NCI-H1417 treated with DMSO at 0.1 percent for 48 hours (cell line): ENCODE results near the gene MAPK8.

Source experiments
- DNase-seq: peaks from one replicate; lab custom pipeline; 2025; lab: John Stamatoyannopoulos, UW

Gene MAPK8

DNA sequence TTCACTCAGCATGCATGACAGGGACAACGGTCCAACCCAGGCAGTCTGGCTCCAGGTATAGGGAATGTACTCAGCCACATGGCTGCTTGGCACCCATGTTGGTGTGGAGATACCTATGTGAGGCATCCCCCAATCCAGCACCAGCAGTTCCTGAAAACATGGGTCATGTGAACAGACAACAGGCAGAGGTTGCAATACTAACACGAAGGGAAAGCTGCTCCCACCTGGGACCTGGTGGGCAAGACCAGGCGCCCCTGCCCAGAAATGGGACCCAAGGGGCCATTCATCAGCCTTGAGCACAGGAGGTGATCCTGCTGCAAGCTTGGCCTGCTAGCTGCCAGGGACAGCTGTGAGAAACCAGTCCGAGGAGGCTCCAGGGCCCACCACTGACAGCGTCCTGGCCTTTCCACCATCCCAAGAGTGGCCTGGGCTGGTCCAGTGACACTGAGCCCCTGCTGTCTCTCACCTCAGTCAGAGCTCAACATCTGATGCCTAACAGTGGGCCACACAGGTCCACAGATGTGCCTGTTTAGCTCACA lies 156.1 kb downstream of the MAPK8 start:
- no peak for DNase-seq

DNA sequence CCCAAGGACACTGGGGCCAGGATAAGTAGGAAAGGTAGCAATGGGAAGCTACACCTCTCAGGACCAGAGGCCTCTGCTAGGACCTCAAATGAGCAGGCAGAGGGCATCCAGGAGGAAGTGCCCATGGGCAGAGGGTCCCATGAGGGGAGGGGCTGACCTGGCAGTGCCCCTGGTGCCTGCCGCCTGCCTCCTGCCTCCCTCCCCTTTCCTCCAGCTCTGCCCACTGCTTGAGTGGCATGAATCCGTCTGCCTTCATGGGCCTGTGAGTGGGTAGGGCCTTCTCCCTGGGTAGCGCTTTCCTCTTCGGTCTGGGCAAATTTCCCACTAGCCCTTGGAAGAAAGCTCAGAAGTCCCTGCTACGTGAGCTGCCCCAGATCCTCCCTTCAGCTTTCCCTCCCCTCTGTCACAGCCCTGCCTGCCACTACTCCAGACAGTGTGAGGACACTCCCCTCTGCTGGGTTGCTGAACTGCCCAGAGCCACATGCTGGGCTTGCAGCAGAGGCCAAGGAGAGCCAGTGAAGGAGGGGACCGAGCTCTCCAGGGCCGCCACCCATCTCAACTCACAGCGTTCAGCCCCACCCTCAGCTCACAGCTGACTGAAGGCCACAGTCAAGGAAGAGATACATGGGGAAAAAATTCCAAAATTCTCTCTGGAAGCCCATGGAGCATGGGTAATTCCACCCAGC lies 157.0 kb downstream of the MAPK8 start:
- no peak for DNase-seq

DNA sequence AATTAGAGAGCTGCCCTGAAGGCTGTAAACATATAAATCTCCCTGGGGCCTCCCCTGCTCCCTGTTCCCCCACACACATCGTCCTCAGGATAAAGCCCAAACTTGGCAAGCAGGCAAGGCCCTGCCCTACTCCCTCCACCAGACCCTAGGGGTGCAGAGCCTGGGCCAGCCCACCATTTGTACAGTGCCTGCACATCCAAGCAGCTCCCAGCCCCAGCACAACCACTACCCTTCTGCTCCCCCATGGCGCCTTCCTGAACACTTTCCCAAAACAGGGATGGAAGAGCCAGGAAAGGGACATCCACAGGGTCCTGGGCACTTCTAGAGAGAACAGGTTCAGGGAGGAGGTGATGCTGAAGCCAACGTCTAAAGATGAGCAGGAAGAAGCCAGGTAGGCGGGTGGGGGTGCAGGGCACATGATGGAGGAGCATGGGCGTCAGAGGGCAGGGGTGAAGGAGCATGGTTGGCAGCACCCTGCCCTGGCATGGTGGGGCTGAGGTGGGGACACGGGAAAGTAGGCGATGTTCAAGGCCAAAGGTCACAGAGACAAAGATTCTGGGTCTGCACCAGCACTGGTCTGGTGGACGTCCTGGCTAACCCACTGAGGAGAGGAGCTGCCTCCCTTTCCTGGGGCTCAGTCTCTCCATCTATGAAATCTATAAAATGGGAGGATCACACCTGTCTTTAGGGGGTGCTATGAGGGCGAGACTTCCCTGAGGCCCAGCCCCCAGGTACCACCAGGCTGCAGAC lies 157.8 kb downstream of the MAPK8 start:
- DNase-seq = no peak

DNA sequence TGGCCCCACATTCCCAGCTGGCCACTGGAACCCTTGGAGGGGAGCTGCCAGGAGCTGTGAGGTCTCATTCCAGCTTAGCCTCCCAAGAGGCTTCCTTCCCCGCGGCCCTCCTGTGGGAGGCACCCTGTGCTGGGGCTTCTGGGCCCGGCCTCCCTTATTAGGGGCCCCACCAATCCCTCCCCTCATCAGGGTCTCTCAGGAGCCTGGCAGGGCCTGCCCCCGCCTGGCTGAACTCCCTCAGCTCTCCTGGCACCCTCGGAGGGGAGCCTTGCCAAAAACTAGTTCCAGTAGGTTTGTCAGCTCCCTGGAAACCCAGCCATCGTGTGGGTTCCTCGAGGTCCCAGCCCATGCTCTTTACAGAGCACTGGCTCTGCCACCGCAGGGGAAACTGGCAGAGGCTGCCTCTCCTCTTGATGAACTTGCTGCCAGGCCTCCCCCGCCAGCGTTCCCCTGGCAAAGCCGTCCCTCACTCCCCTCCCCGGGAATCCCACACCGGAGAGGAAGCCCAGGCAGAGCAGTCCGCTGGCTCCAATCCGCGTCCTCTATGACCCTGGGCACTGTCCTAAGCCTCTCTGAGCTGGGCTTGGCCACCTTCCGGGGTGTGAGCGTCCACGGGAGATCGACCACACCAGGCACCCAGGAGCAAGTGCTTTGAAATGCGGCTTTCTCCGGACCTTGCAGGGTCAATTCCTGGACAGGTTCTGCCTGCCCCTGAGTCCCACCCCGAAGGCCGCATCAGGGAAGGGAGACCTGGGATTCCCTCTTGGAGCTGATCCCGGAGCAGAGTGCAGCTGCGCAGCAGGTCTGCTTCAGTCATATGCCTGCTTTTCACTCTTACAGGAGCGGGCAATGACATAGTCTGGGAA lies 158.6 kb downstream of the MAPK8 start:
- no peak for DNase-seq

DNA sequence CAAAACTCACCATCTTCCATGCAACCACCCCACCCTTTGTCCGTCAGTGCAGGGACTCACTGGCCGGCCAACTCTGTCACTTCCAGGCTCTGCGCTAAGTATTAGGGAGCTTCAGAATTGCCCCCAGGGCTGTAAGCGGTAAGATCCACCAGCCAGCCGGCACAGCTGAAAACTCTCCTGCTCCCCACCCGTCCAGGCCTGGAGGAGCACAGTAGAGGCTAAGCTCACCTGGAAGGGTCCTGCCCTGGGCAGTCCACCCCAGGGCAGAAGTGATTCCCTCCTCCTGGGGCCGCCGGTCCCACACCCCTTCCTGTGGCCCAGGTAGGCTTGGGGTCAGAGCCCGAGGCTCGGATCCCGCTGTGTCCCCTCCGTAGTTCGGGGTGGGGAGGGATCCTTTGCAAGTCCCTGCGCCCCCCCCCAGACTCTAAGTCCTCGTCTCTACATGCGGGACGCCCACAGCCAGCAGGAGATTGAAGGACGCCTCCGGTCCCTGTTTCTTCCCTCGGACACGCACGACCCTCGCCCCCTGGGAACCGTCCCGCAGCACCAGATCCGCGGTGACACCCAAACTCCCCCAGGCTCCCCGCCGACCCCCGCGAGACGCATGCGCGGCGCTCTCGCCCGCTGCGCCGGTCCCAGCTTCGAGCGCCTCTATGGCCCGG lies 159.5 kb downstream of the MAPK8 start:
- DNase-seq = no peak

DNA sequence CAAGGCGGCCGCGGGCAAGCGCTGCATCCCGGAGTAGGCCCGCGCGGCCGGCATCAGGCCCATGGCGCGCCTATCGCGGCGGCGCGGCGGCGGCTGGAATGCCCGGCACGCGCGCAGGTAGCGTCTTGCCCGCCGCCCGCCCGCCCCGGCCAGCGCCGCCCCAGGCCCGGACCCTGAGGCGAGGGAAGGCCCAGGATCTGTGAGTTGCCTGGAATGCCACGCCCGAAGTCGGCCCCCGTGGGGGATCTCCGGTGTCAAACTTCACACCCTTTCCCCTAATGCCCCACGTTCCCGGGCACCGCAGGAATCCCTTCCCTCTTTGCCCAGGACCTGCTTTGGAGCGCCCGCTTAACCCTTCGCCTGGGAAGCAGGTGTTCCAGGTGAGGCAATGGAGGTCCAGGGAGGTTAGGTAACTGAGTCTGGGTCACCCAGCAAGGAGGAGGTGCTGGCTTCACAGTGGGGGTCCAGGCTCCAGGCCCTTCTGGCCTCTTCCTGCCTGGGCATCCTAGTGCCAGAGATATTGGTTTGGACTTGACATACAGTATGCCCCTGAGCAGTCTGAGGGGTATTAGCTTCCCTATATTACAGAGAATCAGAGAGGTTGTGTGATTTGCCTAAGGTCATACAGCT lies 160.2 kb downstream of the MAPK8 start:
- no peak for DNase-seq

DNA sequence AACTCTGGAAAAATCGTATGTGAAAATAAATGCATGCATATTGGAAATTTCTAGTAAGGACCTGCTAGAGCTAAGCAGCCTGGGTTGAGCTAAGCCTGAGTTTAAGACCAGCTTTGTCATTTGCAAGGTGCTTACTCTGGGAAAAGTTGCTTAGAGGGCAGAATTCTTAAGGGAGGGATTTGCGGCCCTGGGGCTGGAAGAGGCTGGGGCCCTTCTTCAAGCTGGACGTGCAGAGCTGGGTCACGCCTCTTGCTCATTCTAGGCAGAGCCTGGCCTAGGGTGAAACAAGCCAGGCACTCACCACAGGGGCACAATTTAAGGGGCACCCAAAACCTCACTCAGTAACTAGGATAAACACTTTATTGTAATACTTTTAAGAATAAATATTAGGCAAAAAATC lies 161.2 kb downstream of the MAPK8 start:
- DNase-seq = no peak

DNA sequence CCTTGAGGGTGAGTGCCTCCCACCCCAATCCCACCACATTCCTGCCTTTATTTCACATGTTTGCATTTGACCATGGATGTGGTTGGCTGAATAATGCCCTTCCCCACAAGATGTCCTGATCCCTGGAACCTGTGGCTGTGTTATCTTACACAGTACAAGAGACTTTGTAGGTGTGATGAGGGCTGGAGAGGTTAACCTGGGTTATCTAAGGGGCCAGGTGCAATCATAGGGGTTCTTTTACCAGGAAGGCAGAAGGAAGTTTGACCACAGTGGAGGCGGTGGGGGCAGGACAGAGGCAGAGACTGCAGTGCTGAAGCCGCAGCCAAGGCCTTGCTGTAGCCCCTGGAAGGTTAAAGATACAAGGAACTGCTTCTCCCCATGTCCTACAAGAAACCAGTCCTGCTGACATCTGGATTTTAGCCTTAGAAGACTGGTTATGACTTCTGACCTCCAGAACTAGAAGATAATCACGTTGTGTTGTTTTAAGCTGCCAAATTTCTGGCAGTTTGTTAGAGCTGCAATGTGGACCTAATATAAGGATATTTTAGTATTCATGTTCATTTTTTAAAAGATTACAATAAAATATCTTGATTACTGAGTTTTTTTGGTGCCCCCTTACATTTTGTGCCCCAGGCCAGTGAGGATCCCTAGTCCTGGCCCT lies 161.8 kb downstream of the MAPK8 start:
- no peak for DNase-seq

DNA sequence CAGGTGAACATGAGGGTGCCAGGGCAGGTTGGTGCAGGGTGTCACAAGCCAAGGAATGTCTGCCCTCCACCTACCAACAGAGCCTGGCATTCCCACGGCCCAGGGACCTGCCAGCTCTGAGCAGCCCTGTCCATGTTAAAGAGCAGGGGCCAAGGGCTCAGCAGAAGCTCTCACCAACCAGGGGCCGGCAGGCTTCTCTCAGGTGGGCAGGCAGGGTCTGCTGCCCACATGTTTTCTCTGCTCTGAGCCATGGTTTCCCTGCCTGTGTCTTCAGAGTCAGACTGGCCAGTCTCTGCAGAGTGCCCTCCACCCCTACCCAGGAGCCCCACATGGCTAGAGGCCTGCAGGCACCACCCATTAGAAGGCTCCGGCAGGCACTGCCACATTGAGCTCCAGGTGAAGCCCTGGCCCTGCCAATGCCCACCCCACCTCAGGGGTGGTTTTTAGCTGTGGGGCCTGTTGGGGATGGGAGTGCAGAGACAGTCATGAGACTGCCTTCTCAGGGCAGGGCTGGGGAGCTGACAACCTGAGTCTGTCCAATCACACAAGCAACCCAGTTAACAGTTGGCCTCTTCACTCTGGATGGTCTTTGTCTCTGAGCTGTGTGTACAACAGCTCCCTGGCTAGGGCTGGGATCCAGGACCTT lies 162.5 kb downstream of the MAPK8 start:
- no peak for DNase-seq

DNA sequence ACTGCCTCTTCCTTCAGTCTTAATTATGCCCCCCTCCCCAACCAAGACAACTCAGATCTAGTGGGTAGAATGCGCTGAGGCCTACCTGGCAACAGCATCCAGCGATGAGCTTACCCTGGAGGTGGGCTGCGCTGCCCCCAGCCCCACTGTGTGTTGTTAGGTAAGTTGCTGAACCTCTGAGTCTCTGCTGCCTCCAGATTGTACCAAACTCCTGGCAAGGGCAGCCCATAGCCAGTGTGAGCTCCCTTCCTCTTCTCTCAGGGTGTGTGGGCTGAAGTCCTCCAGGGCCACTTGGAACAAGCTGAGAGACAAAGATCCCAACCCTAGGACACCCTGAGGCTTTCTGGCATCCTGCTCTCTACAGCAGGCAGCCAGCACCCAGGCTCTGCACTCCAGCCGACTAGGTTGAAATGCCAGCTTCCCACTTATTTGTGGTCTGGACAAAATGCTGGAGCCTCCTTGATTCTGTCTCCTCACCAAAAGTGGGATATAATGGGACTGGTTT lies 163.1 kb downstream of the MAPK8 start:
- DNase-seq = no peak

DNA sequence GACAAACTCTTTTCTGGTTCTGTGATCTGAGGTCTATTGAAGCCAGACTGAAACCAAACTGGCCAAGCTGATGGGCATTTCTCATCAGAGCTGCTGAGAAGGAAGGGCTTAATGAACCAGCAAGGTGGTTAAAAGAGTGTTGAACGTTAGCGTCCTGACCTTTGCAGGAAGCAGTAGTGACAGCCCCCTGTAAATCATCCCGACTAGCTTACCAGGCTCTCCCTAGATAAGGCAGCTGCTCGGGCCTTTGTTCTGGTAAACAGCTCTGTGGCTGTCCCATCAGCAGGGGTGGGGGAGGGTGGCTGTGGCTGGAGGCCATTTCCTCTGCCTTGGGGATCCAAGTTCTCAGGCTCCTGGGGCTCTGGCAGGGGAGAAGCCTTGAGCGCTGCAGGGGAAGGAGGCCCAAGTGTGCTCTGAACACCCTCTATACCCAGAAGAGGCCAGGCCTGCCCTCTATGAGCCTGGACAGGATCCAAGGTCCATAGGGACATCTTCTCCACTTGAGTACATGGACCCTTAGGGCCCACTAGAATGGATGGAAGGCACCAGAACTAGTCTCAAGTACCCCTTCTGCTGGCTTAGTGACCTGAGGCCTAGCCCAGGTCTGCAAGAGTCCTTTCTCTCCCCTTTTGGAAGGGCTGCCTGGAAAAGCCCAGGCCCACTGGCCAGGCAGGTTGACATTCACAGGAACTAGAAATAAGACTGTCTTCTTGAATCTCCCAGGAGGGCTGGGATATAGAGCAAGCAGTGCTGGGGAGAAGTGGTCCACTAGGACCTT lies 163.8 kb downstream of the MAPK8 start:
- DNase-seq = no peak

DNA sequence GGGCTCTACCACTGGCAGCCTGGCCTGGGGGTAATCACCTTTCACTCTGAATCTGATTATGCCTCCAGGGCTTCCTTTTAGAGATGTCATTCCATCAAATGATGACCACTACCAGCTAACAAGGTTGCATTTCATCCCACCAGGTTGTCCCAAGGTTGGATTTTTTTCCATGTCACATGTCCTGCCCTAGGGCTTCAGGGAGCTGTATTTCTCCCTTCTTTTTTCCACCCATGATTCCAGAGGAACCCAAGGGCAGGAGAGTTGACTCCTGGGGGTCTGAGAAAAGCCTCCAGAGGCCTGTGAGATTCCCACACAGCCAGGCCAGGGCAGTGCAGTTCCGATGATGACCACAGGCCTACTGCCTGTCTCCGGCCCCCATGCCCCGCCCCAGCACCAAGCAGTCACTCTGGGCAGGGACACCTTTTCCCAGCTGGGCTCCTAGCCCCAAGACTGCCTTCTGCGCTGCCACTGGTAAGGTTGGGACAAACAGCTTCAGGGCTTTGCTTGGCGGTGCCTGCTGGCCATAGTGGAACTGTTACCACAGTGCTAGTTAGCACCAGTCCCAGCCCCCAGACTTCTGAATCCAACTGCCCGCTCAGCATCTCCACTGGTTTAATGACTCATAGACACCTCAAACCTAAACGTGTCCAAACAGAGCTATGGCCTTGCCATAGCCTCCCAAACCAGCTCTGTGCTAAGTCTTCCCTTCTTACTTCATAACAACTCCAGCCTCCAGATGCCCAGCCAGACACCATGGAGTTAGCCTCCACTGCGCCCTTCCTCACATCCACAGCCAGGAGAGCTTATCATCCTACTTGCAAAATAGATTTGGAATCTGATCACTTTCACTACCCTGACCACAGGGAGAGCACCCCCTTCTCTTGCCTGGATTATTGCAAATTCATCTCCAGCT lies 164.7 kb downstream of the MAPK8 start:
- DNase-seq = no peak

DNA sequence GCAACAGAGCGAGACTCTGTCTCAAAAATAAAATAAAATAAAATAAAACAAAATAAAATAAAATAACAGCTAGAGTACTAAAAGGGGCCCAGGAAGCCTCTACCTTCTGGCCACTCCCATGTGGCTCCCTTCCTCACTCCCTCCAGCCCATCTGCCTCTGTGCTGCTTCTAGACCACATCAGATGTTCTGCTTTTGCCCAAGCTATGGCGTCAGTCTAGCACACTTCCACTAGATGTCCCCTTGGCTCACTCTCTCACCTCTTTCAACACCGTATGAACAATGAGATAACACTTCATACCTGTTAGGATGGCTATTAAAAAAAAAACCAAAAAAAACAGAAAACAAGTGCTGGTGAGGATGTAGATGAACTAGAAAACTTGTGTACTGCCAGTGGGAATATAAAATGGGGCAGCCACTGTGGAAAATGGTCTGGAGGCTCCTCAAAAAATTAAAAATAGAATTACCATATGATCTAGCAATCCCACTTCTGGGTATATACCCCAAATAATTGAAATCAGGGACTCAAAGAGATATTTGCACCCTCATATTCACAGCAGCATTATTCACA lies 166.1 kb downstream of the MAPK8 start:
- DNase-seq = no peak

DNA sequence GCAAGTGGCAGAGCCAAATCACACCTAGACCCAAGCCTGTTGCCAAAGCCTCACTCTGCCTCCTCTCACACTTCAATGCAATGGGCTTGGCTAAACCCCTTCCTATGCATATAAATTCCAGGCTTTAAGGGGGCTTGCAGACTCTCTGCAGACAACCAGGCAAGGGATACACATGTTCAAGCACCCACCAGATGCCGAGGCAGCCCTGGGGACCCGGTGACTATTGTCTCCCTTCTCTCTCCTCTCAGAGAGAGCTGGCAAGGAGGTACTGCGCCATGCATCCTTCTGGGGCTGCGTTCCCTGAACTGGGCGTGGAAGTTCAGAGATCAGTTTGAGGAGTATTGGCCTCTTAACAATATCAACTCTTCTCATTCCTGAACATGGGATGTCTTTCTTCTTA lies 167.2 kb downstream of the MAPK8 start:
- DNase-seq = no peak

DNA sequence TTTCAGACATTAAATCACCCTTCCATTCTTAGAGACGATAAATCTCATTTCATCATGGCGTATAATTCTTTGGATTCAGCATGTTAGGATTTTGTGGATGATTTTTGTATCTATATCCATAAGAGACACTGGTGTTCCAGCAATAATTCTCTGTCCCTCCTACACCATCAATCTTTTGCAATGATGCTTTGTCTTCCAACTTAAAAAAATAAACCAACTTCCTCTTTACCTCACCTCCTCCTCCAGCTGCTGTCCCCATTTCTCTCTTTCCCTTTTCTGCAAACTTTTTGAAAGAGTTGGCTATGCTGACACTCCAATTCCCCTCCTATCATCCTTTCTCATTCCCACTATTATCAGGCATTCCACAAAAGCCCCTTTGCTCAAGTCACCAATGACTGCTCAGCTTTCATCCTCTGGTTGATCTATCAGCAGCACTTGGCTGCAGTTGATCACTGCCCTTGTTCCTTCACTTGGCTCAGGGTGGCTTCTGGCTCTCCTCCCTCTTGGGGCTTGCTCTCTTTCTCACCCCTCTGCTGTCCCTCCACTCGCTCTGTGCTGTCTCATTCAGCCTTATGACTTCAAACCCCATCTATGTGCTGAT lies 168.4 kb downstream of the MAPK8 start:
- no peak for DNase-seq

DNA sequence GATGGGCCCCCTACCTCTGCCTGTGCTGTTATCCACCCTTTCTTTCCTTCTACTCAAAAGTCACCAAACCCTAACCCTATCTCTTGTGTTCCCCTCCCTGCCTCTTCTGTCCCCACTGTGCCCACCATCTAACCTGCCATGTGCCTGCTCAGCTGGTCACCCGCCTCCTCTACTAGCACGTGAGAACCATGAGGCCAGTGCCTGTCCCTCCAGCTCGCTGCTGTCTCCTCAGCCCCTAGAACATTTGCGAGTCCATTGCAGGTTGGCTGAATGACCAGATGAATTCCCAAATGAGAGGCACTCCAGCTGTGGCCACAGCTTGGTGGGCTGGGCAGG lies 169.4 kb downstream of the MAPK8 start:
- no peak for DNase-seq

DNA sequence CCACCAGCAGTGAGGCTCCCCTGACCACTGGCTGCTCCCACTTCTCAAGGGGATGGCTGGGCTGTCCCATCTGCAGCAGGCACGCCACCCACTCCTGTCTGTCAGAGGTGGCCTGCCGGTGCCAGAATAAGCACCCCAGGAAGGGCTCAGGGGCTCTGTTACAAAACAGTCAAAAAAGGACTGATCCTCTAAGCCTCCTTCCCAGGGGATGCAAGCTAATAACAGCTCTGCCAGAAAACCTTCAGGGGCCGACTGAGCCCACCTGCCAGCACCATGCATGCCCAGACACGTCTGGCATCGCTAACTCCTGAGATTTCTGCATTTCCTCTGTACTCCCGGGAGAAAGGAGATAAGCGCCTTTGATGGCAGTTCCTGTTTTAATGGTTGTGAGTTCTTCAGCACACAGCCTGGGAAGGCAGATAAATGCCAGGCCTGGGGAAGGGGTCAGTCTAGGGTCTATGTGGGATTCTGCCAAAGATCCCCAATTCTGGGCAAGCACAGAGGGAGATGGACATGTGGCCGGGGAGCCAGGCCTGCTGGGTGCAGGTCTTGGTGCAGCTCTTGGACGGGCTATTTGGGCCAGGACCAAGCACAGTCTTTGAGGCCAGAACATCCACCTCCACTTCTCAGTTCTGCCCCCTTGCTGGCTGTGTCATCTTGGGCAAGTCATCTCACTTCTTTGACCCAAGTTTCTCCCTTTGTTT lies 170.0 kb downstream of the MAPK8 start:
- no peak for DNase-seq
